ENCODE results near the gene IL31RA.

DNA sequence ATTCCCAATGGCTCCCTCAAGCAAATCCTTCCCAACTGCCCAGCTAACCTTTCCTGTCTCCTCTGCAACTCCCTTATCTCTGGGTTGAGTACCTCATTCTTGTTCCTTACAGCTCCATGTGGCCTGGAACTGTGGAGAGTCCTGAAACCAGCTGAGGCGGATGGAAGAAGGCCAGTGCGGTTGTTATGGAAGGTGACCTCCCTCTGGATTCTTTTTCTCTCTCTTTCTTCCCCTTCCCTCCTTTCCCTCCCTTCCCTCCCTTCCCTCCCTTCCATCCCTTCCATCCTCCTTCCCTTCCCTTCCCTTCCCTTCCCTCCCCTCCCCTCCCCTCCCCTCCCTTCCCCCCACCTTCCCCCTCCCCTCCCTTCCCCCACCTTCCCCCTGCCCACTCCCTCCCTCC, 45.1 kb downstream of the IL31RA start:
- TF ChIP-seq CTCF (conservative IDR thresholded peaks at IDR 0.05), result no peak
- TF ChIP-seq ZFX (IDR thresholded peaks at IDR 0.05), result no peak

Measured in C4-2B (cell line).